IMR-90 (cell line): ENCODE data around the gene SASH1. TPM values are rescaled to one million over a fixed set of nuclear protein-coding genes. Genes with fewer than 3 reads are reported as not detected.

Experiments
- ATAC-seq: fragments of 200-7000 bp; cut with Tn5 transposase; 2 replicates; pipeline ENCODE4 v1.9.1; 2020; ENCODE audit warnings: low read depth, mild to moderate bottlenecking, moderate library complexity
- BruUV-seq: library from RNA; stranded (reverse); fragments of 400-500 nt; replicated peaks from 2 replicates; lab custom pipeline; 2021; lab: Mats Ljungman, UMichigan
- CTCF ChIA-PET: fragments of 300-600 bp; formaldehyde crosslinking; extraction: SDS; loops from one replicate; lab custom pipeline; 2021; ENCODE audit warnings: antibody characterized with exemption; lab: Yijun Ruan, JAX
- POLR2A ChIA-PET: fragments of 300-600 bp; sonication (Branson Sonifier 250); formaldehyde crosslinking; loops from one replicate; lab custom pipeline; 2022; ENCODE audit warnings: antibody characterized with exemption; ENCODE audit not compliant: unreplicated experiment; lab: Charles Lee
- DNase-seq: peaks from one replicate; pipeline ENCODE4 v3.0.0; 2013
- H2AFZ ChIP-seq: replicated peaks from 2 replicates; pipeline ENCODE3; 2013; ENCODE audit warnings: low read length, mild to moderate bottlenecking; ENCODE audit not compliant: poor library complexity
- H2AK5ac ChIP-seq: 2 replicates; pipeline ENCODE4 v1.6.1; 2013; ENCODE audit warnings: low read depth, low read length, inconsistent platforms
- H2AK9ac ChIP-seq: replicated peaks from 2 replicates; pipeline ENCODE3; 2013; ENCODE audit warnings: mild to moderate bottlenecking, low read depth, low read length, moderate library complexity; ENCODE audit not compliant: poor library complexity
- H2BK120ac ChIP-seq: 2 replicates; pipeline ENCODE4 v1.6.1; 2013; ENCODE audit warnings: low read depth, low read length, inconsistent platforms
- H2BK15ac ChIP-seq: 3 replicates; pipeline ENCODE4 v1.6.1; 2013; ENCODE audit warnings: low read depth, low read length, inconsistent platforms
- H2BK20ac ChIP-seq: 2 replicates; pipeline ENCODE4 v1.6.1; 2013; ENCODE audit warnings: low read depth, mild to moderate bottlenecking, inconsistent platforms, low read length, moderate library complexity
- H2BK5ac ChIP-seq: 2 replicates; pipeline ENCODE4 v1.6.1; 2013; ENCODE audit warnings: mild to moderate bottlenecking, low read depth, low read length, inconsistent platforms; ENCODE audit not compliant: poor library complexity, severe bottlenecking
- H3K14ac ChIP-seq: replicated peaks from 2 replicates; pipeline ENCODE4 v1.6.1; 2013; ENCODE audit warnings: low read depth, low read length, inconsistent platforms
- H3K18ac ChIP-seq: 2 replicates; pipeline ENCODE4 v1.6.1; 2013; ENCODE audit warnings: low read depth, low read length, control low read depth
- H3K23ac ChIP-seq: 2 replicates; pipeline ENCODE4 v1.6.1; 2013; ENCODE audit warnings: low read depth, low read length, inconsistent platforms
- H3K27ac ChIP-seq: 2 replicates; pipeline ENCODE4 v1.5.1; 2013; ENCODE audit warnings: mild to moderate bottlenecking, control low read depth, low read length; ENCODE audit not compliant: insufficient read depth
- H3K27me3 ChIP-seq: 2 replicates; pipeline ENCODE4 v1.6.1; 2013; ENCODE audit warnings: low read length; ENCODE audit not compliant: control insufficient read depth, insufficient read depth
- H3K36me3 ChIP-seq: 2 replicates; pipeline ENCODE4 v1.6.1; 2013; ENCODE audit warnings: low read length, mixed read lengths; ENCODE audit not compliant: control insufficient read depth, insufficient read depth
- H3K4ac ChIP-seq: 2 replicates; pipeline ENCODE4 v1.6.1; 2013; ENCODE audit warnings: low read depth, low read length, inconsistent platforms
- H3K4me1 ChIP-seq: 2 replicates; pipeline ENCODE4 v1.6.1; 2013; ENCODE audit warnings: low read length, mixed read lengths; ENCODE audit not compliant: control insufficient read depth, insufficient read depth
- H3K4me2 ChIP-seq: 2 replicates; pipeline ENCODE4 v1.6.1; 2013; ENCODE audit warnings: low read depth, mild to moderate bottlenecking, control low read depth, low read length, moderate library complexity
- H3K4me3 ChIP-seq: 2 replicates; pipeline ENCODE4 v1.5.1; 2013; ENCODE audit warnings: low read depth, mild to moderate bottlenecking, control low read depth, low read length, moderate library complexity; ENCODE audit not compliant: insufficient read depth
- H3K56ac ChIP-seq: 2 replicates; pipeline ENCODE4 v1.6.1; 2013; ENCODE audit warnings: low read length, inconsistent platforms; ENCODE audit not compliant: insufficient read depth; ENCODE audit errors: extremely low read depth
- H3K79me1 ChIP-seq, 2 experiments: 2 replicates each; pipeline ENCODE4 v1.6.1; 2013; ENCODE audit warnings: low read length in 2 of 2, inconsistent platforms in 1 of 2, low read depth in 1 of 2
- H3K9ac ChIP-seq: 2 replicates; pipeline ENCODE4 v1.6.1; 2013; ENCODE audit warnings: low read depth, low read length, control low read depth
- H3K9me1 ChIP-seq: 2 replicates; pipeline ENCODE4 v1.6.1; 2013; ENCODE audit warnings: low read length, inconsistent platforms; ENCODE audit not compliant: insufficient read depth
- H3K9me3 ChIP-seq: 2 replicates; pipeline ENCODE4 v1.6.1; 2013; ENCODE audit warnings: low read length; ENCODE audit not compliant: control insufficient read depth, insufficient read depth
- H4K20me1 ChIP-seq: 2 replicates; pipeline ENCODE4 v1.6.1; 2013; ENCODE audit warnings: low read length, inconsistent platforms; ENCODE audit not compliant: insufficient read depth
- H4K5ac ChIP-seq: 2 replicates; pipeline ENCODE4 v1.6.1; 2013; ENCODE audit warnings: mild to moderate bottlenecking, low read depth, low read length, control low read depth
- H4K8ac ChIP-seq, 2 experiments: 2 replicates each; pipeline ENCODE4 v1.6.1; 2013; ENCODE audit warnings: low read depth in 2 of 2, low read length in 2 of 2, control low read depth in 1 of 2, inconsistent platforms in 1 of 2
- H4K91ac ChIP-seq: 2 replicates; pipeline ENCODE4 v1.6.1; 2013; ENCODE audit warnings: low read depth, low read length, inconsistent platforms; ENCODE audit not compliant: insufficient read depth
- BHLHE40 ChIP-seq: fragments of 150-350 bp; IDR thresholded peaks from 2 replicates; pipeline ENCODE4 v1.6.1; 2016; ENCODE audit warnings: mild to moderate bottlenecking, low read depth, low read length
- CEBPB ChIP-seq: IDR thresholded peaks from 2 replicates; pipeline ENCODE4 v1.6.1; 2012; ENCODE audit warnings: low read depth, low read length, improper control_type of control experiment
- CHD1 ChIP-seq: IDR thresholded peaks from 2 replicates; pipeline ENCODE4 v1.6.1; 2012; ENCODE audit warnings: low read depth, low read length, improper control_type of control experiment
- CTCF ChIP-seq: conservative IDR thresholded peaks from 2 replicates; pipeline ENCODE4 v1.5.1; 2012; ENCODE audit warnings: mild to moderate bottlenecking, low read depth, low read length, improper control_type of control experiment
- ELK1 ChIP-seq: fragments of 150-350 bp; IDR thresholded peaks from 2 replicates; pipeline ENCODE4 v1.6.1; 2016; ENCODE audit warnings: low read depth, mild to moderate bottlenecking, low read length, moderate library complexity, borderline replicate concordance
- FOS ChIP-seq: fragments of 150-350 bp; IDR thresholded peaks from 2 replicates; pipeline ENCODE4 v1.6.1; 2016; ENCODE audit warnings: low read depth, low read length
- MAFK ChIP-seq: IDR thresholded peaks from 2 replicates; pipeline ENCODE4 v1.6.1; 2012; ENCODE audit warnings: low read depth, low read length, improper control_type of control experiment
- MAZ ChIP-seq: IDR thresholded peaks from 2 replicates; pipeline ENCODE4 v1.6.1; 2012; ENCODE audit warnings: low read depth, mild to moderate bottlenecking, low read length, improper control_type of control experiment, moderate library complexity, borderline replicate concordance
- MXI1 ChIP-seq: IDR thresholded peaks from 2 replicates; pipeline ENCODE4 v1.6.1; 2012; ENCODE audit warnings: low read depth, mild to moderate bottlenecking, low read length, moderate library complexity, borderline replicate concordance
- NFE2L2 ChIP-seq: fragments of 150-350 bp; IDR thresholded peaks from 2 replicates; pipeline ENCODE4 v1.6.1; 2016; ENCODE audit warnings: low read depth, mild to moderate bottlenecking, low read length
- POLR2A ChIP-seq: IDR thresholded peaks from 2 replicates; pipeline ENCODE4 v1.6.1; 2012; ENCODE audit warnings: mild to moderate bottlenecking, low read depth, low read length
- RCOR1 ChIP-seq: IDR thresholded peaks from 2 replicates; pipeline ENCODE4 v1.6.1; 2012; ENCODE audit warnings: mild to moderate bottlenecking, low read length, improper control_type of control experiment; ENCODE audit not compliant: insufficient replicate concordance
- RFX5 ChIP-seq: IDR thresholded peaks from 2 replicates; pipeline ENCODE4 v1.8.0; 2012; ENCODE audit warnings: low read depth, mild to moderate bottlenecking, low read length, moderate library complexity
- WGBS, 2 experiments: methylation state at CpG; one replicate each; pipeline versions ENCODE4 v1.1.5 to v1.1.7; 2013; ENCODE audit warnings: missing lambda C conversion rate in 2 of 2; ENCODE audit not compliant: insufficient read length in 1 of 2; ENCODE audit errors: extremely low coverage in 2 of 2; 5-methylcytosine and 5-hydroxymethylcytosine counted together
- dilution Hi-C: fragments of 300-500 bp; cut with HindIII; formaldehyde crosslinking; loops from one replicate; pipeline ENCODE4 v1.14.3; 2018; ENCODE audit warnings: low sequenced_read_pairs; ENCODE audit not compliant: unreplicated experiment
- in situ Hi-C: fragments of 300-500 bp; cut with MboI; formaldehyde crosslinking; loops from 3 replicates; pipeline ENCODE4 v1.14.3; 2019; ENCODE audit warnings: low sequenced_read_pairs, inconsistent platforms, mixed read lengths
- intact Hi-C: fragments of 100-400 bp; cut with micrococcal nuclease; formaldehyde crosslinking; loops from 2 replicates; pipeline ENCODE4 v1.10.0; 2022
- polyA plus RNA-seq, 3 experiments: library from polyadenylated mRNA; depleted of rRNA; stranded (reverse); fragments of >200 nt; gene quantifications; 2 replicates each; pipeline ENCODE4 v1.2.3, GENCODE V29; 2012; ENCODE audit warnings: low replicate concordance in 1 of 3
- total RNA-seq: library from RNA; depleted of rRNA; stranded (reverse); fragments of >200 nt; gene quantifications from 2 replicates; pipeline ENCODE4 v1.2.3, GENCODE V29; 2012
- TF ChIP-seq, protein P1 (sequence below): fragments of 150-350 bp; IDR thresholded peaks from 2 replicates; pipeline ENCODE4 v1.6.1; 2017; ENCODE audit warnings: mild to moderate bottlenecking, antibody characterized with exemption, low read length, low read depth

The SASH1 gene
- total and polyA plus RNA-seq, 2 of the 4 experiments (the other 2 are of a cell fraction) = 11.6 to 16.5 TPM

- TF ChIP-seq MAZ (no peak), POLR2A (no peak), RCOR1 (no peak), MAFK (no peak), CEBPB (no peak), CHD1 (no peak), RFX5 (no peak), MXI1 (no peak), NFE2L2 (no peak), FOS (no peak), BHLHE40 (no peak), ELK1 (no peak), CTCF (no peak)
- TF ChIP-seq, protein P1, sequence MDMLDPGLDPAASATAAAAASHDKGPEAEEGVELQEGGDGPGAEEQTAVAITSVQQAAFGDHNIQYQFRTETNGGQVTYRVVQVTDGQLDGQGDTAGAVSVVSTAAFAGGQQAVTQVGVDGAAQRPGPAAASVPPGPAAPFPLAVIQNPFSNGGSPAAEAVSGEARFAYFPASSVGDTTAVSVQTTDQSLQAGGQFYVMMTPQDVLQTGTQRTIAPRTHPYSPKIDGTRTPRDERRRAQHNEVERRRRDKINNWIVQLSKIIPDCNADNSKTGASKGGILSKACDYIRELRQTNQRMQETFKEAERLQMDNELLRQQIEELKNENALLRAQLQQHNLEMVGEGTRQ = no peak
- no peak overlapping the region for H2AK9ac ChIP-seq
- in situ Hi-C loops (no loop called here), dilution Hi-C loops (no loop called here), intact Hi-C loops (no loop called here)
- no peak overlapping the region for H3K56ac ChIP-seq
- no peak overlapping the region for H3K9ac ChIP-seq
- no peak overlapping the region for H3K4me3 ChIP-seq
- no peak overlapping the region for H4K5ac ChIP-seq
- no peaks in the 10 kb centered on the region for H3K9me3 ChIP-seq
- peaks cover 4% of the 10 kb centered on the region; the same call in 1 of the 2 replicates for H3K9me1 ChIP-seq
- H4K20me1 ChIP-seq = no peaks in the 10 kb centered on the region
- no peak overlapping the region for H3K4me2 ChIP-seq
- H2AK5ac ChIP-seq = no peak overlapping the region
- ATAC-seq (no peak), DNase-seq (no peak)
- no peak overlapping the region for H2BK5ac ChIP-seq
- H3K4me1 ChIP-seq = peaks cover 10% of the 10 kb centered on the region
- H3K27ac ChIP-seq = no peak overlapping the region
- ChIA-PET CTCF (interaction anchor here (0.5 kb wide), 1 partner anchor 643 kb away, joined by 4 read pairs; no protein-coding TSS in a partner anchor), POLR2A (no interaction called here)
- no peak overlapping the region for H2BK120ac ChIP-seq
- no peak overlapping the region for H2BK15ac ChIP-seq
- peaks cover 18 to 81% of the 10 kb centered on the region in 2 experiments for H3K79me1 ChIP-seq
- no peak overlapping the region for H2BK20ac ChIP-seq
- H3K18ac ChIP-seq = no peak overlapping the region
- WGBS, 2 experiments = no CpG with 5 or more reads among the region's 3 CpGs
- H3K27me3 ChIP-seq = no peaks in the 10 kb centered on the region
- no peak overlapping the region for H3K4ac ChIP-seq
- no TSS peak for BruUV-seq
- no peak overlapping the region for H4K91ac ChIP-seq
- no peaks in the 10 kb centered on the region for H3K36me3 ChIP-seq
- H2AFZ ChIP-seq = no peak overlapping the region
- H3K23ac ChIP-seq = no peak overlapping the region
- no peak overlapping the region for H3K14ac ChIP-seq
- H4K8ac ChIP-seq = no peak overlapping the region
Observed at GRCh38 chr6:148365041-148365440, 22.4 kb downstream of the SASH1 start.
